GM10248 (cell line): ENCODE data around the gene HUS1B.
"Not testable (repeated sequence)": the region's sequence is repeated elsewhere in the genome, so short reads cannot be mapped to it uniquely, and the experiment has no call there.

ENCODE experiments used
- CTCF ChIA-PET: fragments of 300-600 bp; sonication (Branson Sonifier 250); formaldehyde crosslinking; extraction: SDS; loops from one replicate; lab custom pipeline; 2021; ENCODE audit warnings: antibody characterized with exemption; lab: Yijun Ruan, JAX
- POLR2A ChIA-PET: fragments of 350-650 bp; sonication (Branson Sonifier 250); formaldehyde crosslinking; extraction: SDS; loops from one replicate; lab custom pipeline; 2020; ENCODE audit warnings: antibody characterized with exemption; lab: Yijun Ruan, JAX
- DNase-seq: peaks from one replicate; pipeline ENCODE4 v3.0.0; 2012; ENCODE audit errors: extremely low spot score
- CTCF ChIP-seq: IDR thresholded peaks from 2 replicates; pipeline ENCODE4 v1.5.1; 2012; ENCODE audit warnings: mild to moderate bottlenecking, low read depth; ENCODE audit errors: extremely low read depth, missing control alignments, control extremely low read depth

HUS1B gene

GRCh38 chr6:667253-667927 is 10.5 kb upstream of the HUS1B start:
- CTCF ChIA-PET: no interaction called here
- POLR2A ChIA-PET: no interaction called here
- DNase-seq: no peak
- TF ChIP-seq CTCF: no peak

DNA sequence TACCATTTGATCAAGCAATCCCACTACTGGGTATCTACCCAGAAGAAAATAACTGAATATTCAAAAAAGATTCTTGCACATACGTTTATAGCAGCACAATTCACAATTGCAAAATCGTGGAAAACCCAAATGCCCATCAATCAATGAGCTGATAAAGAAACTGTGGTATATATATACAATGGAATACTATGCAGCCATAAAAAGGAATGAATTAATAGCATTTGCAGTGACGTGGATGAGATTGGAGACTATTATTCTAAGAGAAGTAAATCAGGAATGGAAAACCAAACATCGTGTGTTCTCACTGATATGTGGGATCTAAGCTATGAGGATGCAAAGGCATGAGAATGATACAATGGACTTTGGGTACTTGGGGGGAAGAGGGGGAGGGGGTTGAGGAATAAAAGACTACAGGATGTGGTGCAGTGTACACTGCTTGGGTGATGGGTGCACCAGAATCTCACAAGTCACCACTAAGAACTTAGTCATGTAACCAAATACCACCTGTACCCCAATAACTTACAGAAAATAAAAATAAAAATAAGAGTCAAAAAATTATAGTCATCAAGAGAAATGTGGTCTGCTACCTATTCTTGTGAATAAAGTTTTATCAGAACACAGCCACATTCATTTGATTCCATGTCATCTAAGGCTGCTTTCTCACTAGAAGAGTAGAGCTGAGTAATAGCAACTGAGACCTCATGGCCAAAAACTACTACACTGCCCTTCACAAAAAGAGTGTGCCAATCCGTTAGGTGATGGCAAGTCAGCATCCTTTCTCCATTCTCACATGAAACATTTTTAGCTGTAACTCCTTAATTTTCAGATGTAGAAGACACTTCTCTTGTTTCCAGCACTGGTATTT is 8.7 kb upstream of the HUS1B start:
- POLR2A ChIA-PET: no interaction called here
- no peak for TF ChIP-seq CTCF
- CTCF ChIA-PET: interaction anchor here (1.5 kb wide), 1 partner anchor 18 kb away, joined by 3 read pairs; no protein-coding TSS in a partner anchor
- DNase-seq: no peak

- POLR2A ChIA-PET, DNase-seq, CTCF ChIA-PET: not testable (repeated sequence)
Observed at GRCh38 chr6:663788-664187, 6.9 kb upstream of the HUS1B start.

DNA sequence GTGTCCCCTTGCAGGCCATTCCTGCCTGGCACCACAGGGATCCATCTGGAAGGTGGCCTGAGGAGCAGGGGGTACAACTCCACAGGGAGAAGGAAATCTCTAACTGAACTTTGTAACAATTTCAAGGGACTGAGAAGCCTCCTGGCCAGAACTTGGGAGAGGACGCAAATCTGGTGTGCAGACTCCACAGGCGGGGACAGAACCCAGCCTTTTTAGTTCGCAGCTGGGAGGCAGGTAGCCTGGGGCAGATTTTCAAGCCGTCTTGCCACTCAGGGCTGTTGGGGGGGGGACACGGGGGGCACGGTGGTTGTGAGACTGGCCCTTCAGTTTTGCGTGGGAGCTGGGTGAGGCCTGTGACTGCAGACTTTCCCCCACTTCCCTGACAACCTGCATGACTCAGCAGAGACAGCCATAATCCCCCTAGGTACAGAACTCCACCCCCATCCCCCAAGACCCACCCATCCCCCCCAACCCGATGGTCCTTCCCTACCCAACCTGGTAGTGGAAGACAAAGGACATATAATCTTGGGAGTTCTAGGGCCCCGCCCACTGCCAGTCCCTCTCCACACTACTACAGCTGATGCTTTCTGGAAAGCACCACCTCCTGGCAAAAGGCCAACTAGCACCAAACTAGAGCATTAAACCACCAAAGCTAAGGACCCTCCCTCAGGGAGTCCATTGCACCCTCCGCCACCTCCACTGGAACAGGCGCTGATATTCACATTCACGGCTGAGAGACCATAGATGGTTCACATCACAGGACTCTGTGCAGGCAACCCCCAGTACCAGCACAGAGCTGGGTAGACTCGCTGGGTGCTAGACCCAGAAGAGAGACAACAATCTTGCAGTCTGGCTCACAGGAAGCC is 3.0 kb upstream of the HUS1B start:
- CTCF ChIA-PET: interaction anchor here (0.8 to 2.4 kb wide), 5 partner anchors 10 to 24 kb away, joined by 3 to 8 read pairs (median 4); no protein-coding TSS in a partner anchor
- no peak for TF ChIP-seq CTCF
- POLR2A ChIA-PET: interaction anchor here (1.0 kb wide), 1 partner anchor 9 kb away, joined by 4 read pairs; no protein-coding TSS in a partner anchor
- DNase-seq: no peak

DNA sequence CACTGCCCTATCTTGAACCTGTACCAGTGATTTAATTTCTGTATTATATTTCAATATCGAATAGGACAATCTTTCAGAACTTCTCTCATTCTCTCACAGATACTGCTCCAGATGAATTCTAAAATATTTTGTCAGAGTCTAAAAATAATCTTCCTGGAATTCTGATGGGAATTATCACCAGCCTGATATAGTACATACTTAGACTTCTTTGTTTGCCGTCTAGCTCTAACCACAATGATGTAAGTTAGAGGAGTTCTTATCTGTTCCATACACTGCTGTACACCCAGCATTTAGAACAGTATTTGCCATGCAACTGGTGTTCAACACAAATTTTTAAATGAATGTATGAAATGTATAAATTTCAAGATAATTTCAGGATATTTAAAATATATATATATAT is 1.3 kb upstream of the HUS1B start:
- POLR2A ChIA-PET: no interaction called here
- DNase-seq: no peak
- CTCF ChIA-PET: interaction anchor here (1.0 kb wide), 1 partner anchor 17 kb away, joined by 3 read pairs; no protein-coding TSS in a partner anchor
- TF ChIP-seq CTCF: no peak

GRCh38 chr6:657743-658142 is 843 bp upstream of the HUS1B start:
- ChIA-PET CTCF (interaction anchor here (1.0 kb wide), 1 partner anchor 17 kb away, joined by 3 read pairs; no protein-coding TSS in a partner anchor), POLR2A (no interaction called here)
- TF ChIP-seq CTCF: no peak

More at GRCh38 chr6:657743-658142, 843 bp upstream of the HUS1B start:
- no peak for DNase-seq
